WTC11 (cell line): ENCODE data around the gene TMEM25.

Experiments used
- FOXK1 ChIP-seq: sonication (generic); formaldehyde crosslinking; IDR thresholded peaks from 2 replicates; pipeline ENCODE4 v1.8.0; 2022; ENCODE audit warnings: mild to moderate bottlenecking, moderate library complexity, missing genetic modification reagents
- JUN ChIP-seq: sonication (generic); formaldehyde crosslinking; IDR thresholded peaks from 2 replicates; pipeline ENCODE4 v1.8.0; 2023; ENCODE audit warnings: mild to moderate bottlenecking, missing genetic modification reagents
- ZNF219 ChIP-seq: sonication (generic); formaldehyde crosslinking; IDR thresholded peaks from 2 replicates; pipeline ENCODE4 v1.8.0; 2023; ENCODE audit warnings: missing genetic modification reagents, mild to moderate bottlenecking, borderline replicate concordance

- TF ChIP-seq FOXK1 (CRISPR knock-in tag) (no peak), ZNF219 (CRISPR knock-in tag) (no peak), JUN (no peak)
Observed at GRCh38 chr11:118560806-118561205, 29.8 kb downstream of the TMEM25 start.
